ENCODE results near the gene SPAG4.

SPAG4 gene

GRCh38 chr20:35620818-35621559 is 5.4 kb downstream of the SPAG4 start:
- no peak for DNase-seq (ENCODE audit: low read depth)

DNA sequence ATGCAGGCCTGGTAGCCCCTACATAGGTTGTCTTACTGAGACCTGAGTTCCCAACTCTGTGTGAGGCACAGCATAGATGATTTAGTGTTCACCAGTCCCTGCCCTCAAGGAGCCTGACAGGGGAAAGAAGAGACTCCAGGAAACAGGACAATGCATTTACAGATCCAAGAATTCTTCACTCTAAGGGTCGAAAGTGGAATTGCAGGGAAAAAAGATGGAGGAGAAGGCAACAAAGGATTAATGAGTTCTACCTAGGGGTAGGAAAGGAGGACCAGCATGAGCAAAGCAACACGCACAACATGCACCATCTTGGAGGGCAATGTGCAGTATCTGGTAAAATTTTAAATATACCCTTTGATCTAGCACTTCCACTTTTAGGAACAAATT is 5.9 kb downstream of the SPAG4 start:
- no peak for DNase-seq (ENCODE audit: low read depth)

- no peak for DNase-seq (ENCODE audit: low read depth)
Observed at GRCh38 chr20:35625584-35626385, 10.2 kb downstream of the SPAG4 start.

- no peak for DNase-seq (ENCODE audit: low read depth)
Observed at GRCh38 chr20:35626386-35627001, 10.9 kb downstream of the SPAG4 start.

- no peak for DNase-seq (ENCODE audit: low read depth)
Observed at GRCh38 chr20:35627121-35627520, 11.5 kb downstream of the SPAG4 start.

- DNase-seq (ENCODE audit: low read depth): no peak
Observed at GRCh38 chr20:35629427-35630145, 14.0 kb downstream of the SPAG4 start.

DNA sequence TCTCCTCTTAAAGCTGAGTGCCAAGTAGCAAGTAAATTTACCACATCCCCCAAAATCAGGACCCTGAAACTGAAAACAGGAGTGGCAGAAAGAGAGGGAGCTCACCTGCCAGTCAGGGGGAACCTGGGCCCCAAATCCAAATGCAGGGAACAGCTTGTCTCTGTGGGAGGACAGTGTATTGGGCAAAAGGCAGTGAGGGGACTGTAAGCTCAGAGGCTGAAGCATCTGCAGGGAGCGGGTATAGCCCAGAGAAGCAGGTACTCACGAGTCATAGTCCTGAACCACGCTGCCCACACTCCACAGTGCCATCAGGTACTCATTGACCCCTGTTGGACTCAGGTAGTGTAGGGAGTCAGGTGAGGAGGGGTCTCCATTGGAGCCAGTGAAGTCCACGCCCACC is 15.0 kb downstream of the SPAG4 start:
- DNase-seq (ENCODE audit: low read depth): no peak

- DNase-seq (ENCODE audit: low read depth): no peak
Observed at GRCh38 chr20:35632539-35633115, 17.0 kb downstream of the SPAG4 start.

DNA sequence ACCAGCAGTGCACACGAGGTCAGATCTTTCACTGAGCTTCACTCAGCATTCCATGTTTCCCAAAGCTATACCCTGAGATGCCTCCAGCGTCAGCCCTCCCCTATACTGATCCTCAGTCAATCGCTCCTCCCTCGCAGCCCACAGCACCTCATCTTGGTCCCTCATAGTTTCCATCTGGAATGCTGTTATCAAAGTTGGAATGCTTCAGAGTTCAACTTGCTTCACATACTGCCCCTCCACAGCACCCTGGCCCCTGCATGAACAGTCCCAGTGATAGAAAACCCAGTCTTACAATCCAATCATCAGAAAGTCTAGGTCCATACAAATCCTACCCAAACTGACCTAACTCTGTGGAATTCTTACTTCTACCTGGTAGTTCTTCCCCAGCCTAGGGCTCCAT is 20.0 kb downstream of the SPAG4 start:
- no peak for DNase-seq (ENCODE audit: low read depth)

DNA sequence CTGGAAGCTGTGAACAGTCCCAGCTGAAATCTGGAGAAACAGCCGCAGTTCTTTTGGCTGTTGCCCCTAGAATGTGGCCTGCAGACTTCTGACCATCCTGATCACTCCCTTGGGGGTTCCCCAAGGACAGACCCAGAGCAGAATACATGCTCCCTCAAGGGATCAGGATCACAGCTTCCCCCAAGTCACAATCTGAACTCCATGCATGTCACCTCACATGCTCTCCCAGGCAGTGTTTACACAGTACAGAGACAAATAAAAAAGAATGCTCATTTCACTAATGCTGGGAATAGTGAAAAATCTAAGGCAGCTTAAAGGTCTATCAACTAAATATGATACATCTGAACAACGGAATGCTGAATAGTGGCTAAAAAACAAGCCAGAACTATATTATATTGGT is 20.5 kb downstream of the SPAG4 start:
- DNase-seq (ENCODE audit: low read depth): no peak

DNA sequence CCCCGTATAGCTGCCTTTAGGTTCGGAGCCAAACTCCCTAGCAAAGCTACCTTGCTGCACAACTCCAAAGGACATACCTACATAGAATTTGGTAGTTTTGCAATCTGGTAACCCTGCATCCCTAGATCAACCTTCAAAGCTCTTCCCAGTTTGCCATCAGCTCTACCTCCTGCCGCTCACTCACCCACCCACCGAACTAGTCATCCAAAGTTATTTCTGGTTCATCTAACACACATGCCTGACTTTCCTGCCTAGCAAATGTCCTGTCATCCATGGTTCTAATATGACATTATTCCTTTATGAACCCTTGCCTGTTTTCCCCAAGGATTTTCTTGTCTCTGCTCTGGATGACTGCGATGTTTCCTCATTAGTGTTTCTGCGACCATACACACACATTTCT is 21.6 kb downstream of the SPAG4 start:
- no peak for DNase-seq (ENCODE audit: low read depth)

DNA sequence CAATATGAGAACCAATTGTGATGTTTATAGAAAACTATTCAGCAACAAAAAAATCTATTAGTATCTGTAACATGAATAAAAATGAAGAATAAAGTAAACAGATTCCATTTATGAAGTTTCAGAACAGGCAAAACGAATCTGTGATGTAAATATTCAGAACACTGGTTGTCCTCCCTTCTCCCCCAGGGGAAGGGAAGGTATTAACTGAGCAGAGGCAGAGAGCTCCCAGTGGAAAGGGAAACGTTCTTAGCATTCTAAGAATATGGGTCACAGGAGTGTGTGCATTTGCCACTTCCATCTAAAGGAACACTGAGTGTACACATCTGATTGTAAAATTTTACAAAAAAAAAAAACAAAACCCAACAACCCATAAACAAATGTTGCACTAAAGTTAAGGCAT is 23.1 kb downstream of the SPAG4 start:
- no peak for DNase-seq (ENCODE audit: low read depth)

GRCh38 chr20:35640724-35641123 is 25.1 kb downstream of the SPAG4 start:
- DNase-seq (ENCODE audit: low read depth): no peak

GRCh38 chr20:35641743-35642142 is 26.1 kb downstream of the SPAG4 start:
- no peak for DNase-seq (ENCODE audit: low read depth)

- DNase-seq (ENCODE audit: low read depth): no peak
Observed at GRCh38 chr20:35643045-35643444, 27.4 kb downstream of the SPAG4 start.

- DNase-seq (ENCODE audit: low read depth): no peak
Observed at GRCh38 chr20:35644806-35645205, 29.2 kb downstream of the SPAG4 start.

GRCh38 chr20:35648836-35649235 is 33.2 kb downstream of the SPAG4 start:
- no peak for DNase-seq (ENCODE audit: low read depth)

GRCh38 chr20:35650632-35651031 is 35.0 kb downstream of the SPAG4 start:
- DNase-seq (ENCODE audit: low read depth): no peak

DNA sequence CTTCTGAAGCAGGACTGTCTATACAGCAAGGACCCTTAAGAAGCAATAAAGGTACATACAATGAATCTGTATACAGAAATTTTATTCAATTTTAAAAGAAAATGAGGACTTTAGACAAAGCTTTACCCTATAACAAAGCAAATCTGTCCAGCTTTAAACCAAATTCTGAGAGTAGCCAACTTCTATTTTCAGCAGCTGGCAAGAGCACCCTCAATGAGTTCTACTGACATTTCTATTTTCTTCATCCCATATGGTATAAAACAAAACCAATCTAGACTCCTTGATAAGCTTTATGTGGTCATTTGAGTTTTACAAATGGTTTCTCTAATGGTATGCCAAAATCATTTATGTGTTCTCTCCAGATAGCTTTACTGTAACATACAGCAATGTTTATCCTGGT is 36.3 kb downstream of the SPAG4 start:
- DNase-seq (ENCODE audit: low read depth): no peak

GRCh38 chr20:35652641-35653429 is 37.2 kb downstream of the SPAG4 start:
- DNase-seq (ENCODE audit: low read depth): no peak

DNA sequence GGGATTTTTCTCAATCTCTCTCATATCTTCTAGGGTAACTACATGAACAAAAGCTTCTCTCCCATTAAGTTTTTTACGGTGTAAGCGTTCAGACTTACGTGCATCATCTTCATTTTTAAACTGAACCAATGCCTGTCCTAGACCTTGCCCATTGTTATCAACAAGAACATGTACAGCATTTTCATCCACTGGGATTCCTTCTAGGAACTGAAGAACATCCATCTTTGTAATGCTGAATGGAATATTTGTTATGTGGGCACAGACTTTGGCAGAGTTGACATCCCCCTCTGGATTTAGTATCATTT is 37.8 kb downstream of the SPAG4 start:
- no peak for DNase-seq (ENCODE audit: low read depth)

DNA sequence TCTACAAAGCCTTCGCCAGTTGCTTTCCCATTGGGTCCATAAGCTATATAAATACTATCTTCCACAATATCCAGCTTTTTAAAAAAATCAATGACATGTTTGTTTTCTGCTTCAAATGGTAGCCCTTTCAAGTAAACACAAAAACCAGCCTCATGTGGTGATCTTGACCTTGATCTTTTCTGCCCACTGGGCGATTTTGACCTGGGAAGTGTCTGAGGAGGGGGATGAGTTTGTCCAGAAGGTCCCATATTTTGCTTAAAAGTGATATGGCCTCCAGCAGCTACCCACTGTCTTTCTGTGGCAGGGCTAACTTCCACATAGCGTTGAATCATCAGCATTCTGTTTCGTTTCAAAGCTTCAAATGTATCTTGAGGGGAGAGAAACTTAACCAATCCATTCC is 38.3 kb downstream of the SPAG4 start:
- no peak for DNase-seq (ENCODE audit: low read depth)
